ENCODE measurements around the gene CBFB. TPM values are rescaled to one million over a fixed set of nuclear protein-coding genes. Genes with fewer than 3 reads are reported as not detected.
"Not testable (repeated sequence)": the region's sequence is repeated elsewhere in the genome, so short reads cannot be mapped to it uniquely, and the experiment has no call there.

The CBFB gene
- total RNA-seq, 2 donors from 2014 or later: 25.7 to 49.3 TPM

- no peak for TF ChIP-seq CTCF (IDR thresholded peaks at IDR 0.05)
- DNase-seq (ENCODE audit: low spot score): no peak
- Histone ChIP-seq H3K27ac (no peak overlapping the region), H3K9me3 (no peaks in the 10 kb centered on the region), H3K27me3 (no peaks in the 10 kb centered on the region), H3K4me1 (peaks cover 0 to 4% of the 10 kb centered on the region in 2 donors), H3K36me3 (peaks cover 16% of the 10 kb centered on the region), H3K4me3 (no peak overlapping the region)
Measured at GRCh38 chr16:67116388-67117311, 87.7 kb downstream of the CBFB start.

DNA sequence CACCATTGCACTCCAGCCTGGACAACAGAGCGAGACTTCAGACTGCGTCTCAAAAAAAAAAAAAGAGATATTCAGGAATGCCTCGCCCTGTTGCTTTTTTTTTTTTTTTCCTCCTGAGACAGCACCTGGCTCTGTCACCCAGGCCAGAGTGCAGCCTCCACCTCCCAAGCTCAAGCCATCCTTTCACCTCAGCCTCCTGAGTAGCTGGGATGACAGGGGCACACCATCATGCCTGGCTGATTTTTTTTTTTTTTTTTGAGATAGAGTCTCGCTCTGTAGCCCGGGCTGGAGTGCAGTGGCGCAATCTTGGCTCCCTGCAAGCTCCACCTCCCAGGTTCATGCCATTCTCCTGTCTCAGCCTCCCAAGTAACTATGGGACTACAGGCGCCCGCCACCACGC is 88.8 kb downstream of the CBFB start:
- Histone ChIP-seq H3K4me1 (no peaks in the 10 kb centered on the region), H3K9me3 (no peaks in the 10 kb centered on the region), H3K36me3 (peaks cover 25% of the 10 kb centered on the region), H3K4me3 (no peak overlapping the region), H3K27ac (no peak overlapping the region), H3K27me3 (no peaks in the 10 kb centered on the region)
- TF ChIP-seq CTCF (IDR thresholded peaks at IDR 0.05): no peak
- DNase-seq (ENCODE audit: low spot score): no peak

- Histone ChIP-seq H3K4me3 (no peak overlapping the region), H3K9me3 (no peaks in the 10 kb centered on the region), H3K27me3 (no peaks in the 10 kb centered on the region), H3K27ac (no peak overlapping the region), H3K36me3 (peaks cover 40% of the 10 kb centered on the region), H3K4me1 (no peaks in the 10 kb centered on the region)
- TF ChIP-seq CTCF (IDR thresholded peaks at IDR 0.05): no peak
- no peak for DNase-seq (ENCODE audit: low spot score)
Measured at GRCh38 chr16:67120025-67120424, 91.1 kb downstream of the CBFB start.

GRCh38 chr16:67122799-67123198 is 93.8 kb downstream of the CBFB start:
- peaks cover 57% of the 10 kb centered on the region for H3K36me3 ChIP-seq
- not testable (repeated sequence) for H3K4me3 ChIP-seq, H3K27ac ChIP-seq

GRCh38 chr16:67128417-67128816 is 99.5 kb downstream of the CBFB start:
- H3K4me3 ChIP-seq: no peak overlapping the region
- no peaks in the 10 kb centered on the region for H3K27me3 ChIP-seq
- H3K4me1 ChIP-seq: no peaks in the 10 kb centered on the region
- TF ChIP-seq CTCF (IDR thresholded peaks at IDR 0.05): no peak
- H3K36me3 ChIP-seq: peaks cover 51% of the 10 kb centered on the region
- no peak overlapping the region for H3K27ac ChIP-seq
- DNase-seq (ENCODE audit: low spot score): no peak
- H3K9me3 ChIP-seq: no peaks in the 10 kb centered on the region

More at GRCh38 chr16:67122799-67123198, 93.8 kb downstream of the CBFB start:
- H3K4me1 ChIP-seq; DNase-seq (ENCODE audit: low spot score); H3K9me3 ChIP-seq; H3K27me3 ChIP-seq: not testable (repeated sequence)

GRCh38 chr16:67128887-67129286 is 99.9 kb downstream of the CBFB start:
- no peak for TF ChIP-seq CTCF (IDR thresholded peaks at IDR 0.05)
- Histone ChIP-seq H3K4me1 (no peaks in the 10 kb centered on the region), H3K36me3 (peaks cover 54% of the 10 kb centered on the region), H3K4me3 (no peak overlapping the region), H3K27me3 (no peaks in the 10 kb centered on the region), H3K27ac (no peak overlapping the region), H3K9me3 (no peaks in the 10 kb centered on the region)
- DNase-seq (ENCODE audit: low spot score): no peak
